Fibroblast of villous mesenchyme (primary cell): ENCODE measurements around the gene LMBRD2. TPM values are rescaled to one million over a fixed set of nuclear protein-coding genes. Genes with fewer than 3 reads are reported as not detected.
A peak's percentile ranks its signal among the peaks of the same experiment; 100 is the strongest.

Experiments
- DNase-seq: peaks from one replicate; pipeline ENCODE4 v3.0.0-alpha.2; 2010; ENCODE audit warnings: low read depth
- H3K4me3 ChIP-seq: 2 replicates; pipeline ENCODE4 v1.5.1; 2011; ENCODE audit warnings: low read depth, mild to moderate bottlenecking, low read length
- CTCF ChIP-seq: IDR thresholded peaks from 2 replicates; pipeline ENCODE4 v1.5.1; 2012; ENCODE audit warnings: low read depth, mild to moderate bottlenecking, low read length; ENCODE audit not compliant: insufficient read depth
- total RNA-seq: library from RNA; depleted of rRNA; stranded (reverse); fragments of >200 nt; gene quantifications from 2 replicates; pipeline ENCODE4 v1.2.3, GENCODE V29; 2012

The LMBRD2 gene
- total RNA-seq, 1 donor = 23.7 TPM

- no peak overlapping the region for H3K4me3 ChIP-seq
- no peak for DNase-seq
- no peak for TF ChIP-seq CTCF
Observed at GRCh38 chr5:36078430-36078829, 73.3 kb downstream of the LMBRD2 start.

- TF ChIP-seq CTCF = peak; percentile 29
- H3K4me3 ChIP-seq = no peak overlapping the region
- no peak for DNase-seq
Observed at GRCh38 chr5:36073595-36074216, 78.0 kb downstream of the LMBRD2 start.

GRCh38 chr5:36070687-36071571, 80.8 kb downstream of the LMBRD2 start:
- no peak for DNase-seq
- TF ChIP-seq CTCF = no peak
- peak overlapping the region; percentile 46 for H3K4me3 ChIP-seq

- DNase-seq = no peak
- no peak for TF ChIP-seq CTCF
Observed at GRCh38 chr5:36068751-36069281, 82.9 kb downstream of the LMBRD2 start.

GRCh38 chr5:36066540-36067210, 85.0 kb downstream of the LMBRD2 start, which contains the start of gene UGT3A2:
Gene UGT3A2, minus strand, starts transcription at chr5:36066882. Its CDS starts 93 bp downstream, at chr5:36066789.
- TF ChIP-seq CTCF = no peak
- H3K4me3 ChIP-seq = no peak within 1 kb of the TSS
- DNase-seq = no peak

More at GRCh38 chr5:36068751-36069281, 82.9 kb downstream of the LMBRD2 start:
- no peak overlapping the region for H3K4me3 ChIP-seq

GRCh38 chr5:36066001-36066539, 85.6 kb downstream of the LMBRD2 start:
- H3K4me3 ChIP-seq = no peak overlapping the region
- DNase-seq = no peak
- TF ChIP-seq CTCF = no peak
